ACC112 (cell line): ENCODE results near the gene OSBPL5.

Source experiments
- H2AFZ ChIP-seq: fragments of 200-600 bp; sonication (generic); one replicate; pipeline ENCODE4 v1.6.0; 2017; ENCODE audit warnings: antibody characterized with exemption, low read length; ENCODE audit not compliant: unreplicated experiment
- H3K27ac ChIP-seq: fragments of 200-600 bp; sonication (generic); 2 replicates; pipeline ENCODE4 v1.5.1; 2014; ENCODE audit warnings: low read depth, mild to moderate bottlenecking, antibody characterized with exemption, low read length, moderate library complexity
- H3K27me3 ChIP-seq: fragments of 200-600 bp; sonication (generic); 2 replicates; pipeline ENCODE4 v1.6.1; 2014; ENCODE audit warnings: mild to moderate bottlenecking, antibody characterized with exemption, low read length, moderate library complexity, mixed read lengths; ENCODE audit not compliant: insufficient read depth
- H3K36me3 ChIP-seq: fragments of 200-600 bp; sonication (generic); 2 replicates; pipeline ENCODE4 v1.6.1; 2016; ENCODE audit warnings: mild to moderate bottlenecking, antibody characterized with exemption, low read length, moderate library complexity, mixed read lengths; ENCODE audit not compliant: insufficient read depth
- H3K4me1 ChIP-seq: fragments of 200-600 bp; sonication (generic); one replicate; pipeline ENCODE4 v1.6.1; 2016; ENCODE audit warnings: low read length, mixed read lengths; ENCODE audit not compliant: insufficient read depth, unreplicated experiment, control insufficient read depth
- H3K4me3 ChIP-seq: fragments of 200-600 bp; sonication (generic); 2 replicates; pipeline ENCODE4 v1.5.1; 2014; ENCODE audit warnings: mild to moderate bottlenecking, low read depth, low read length
- H3K79me2 ChIP-seq: fragments of 200-600 bp; sonication (generic); one replicate; pipeline ENCODE4 v1.6.0; 2016; ENCODE audit warnings: low read length; ENCODE audit not compliant: control insufficient read depth, unreplicated experiment, insufficient read depth

Gene OSBPL5

GRCh38 chr11:3043315-3043871 lies 121.7 kb downstream of the OSBPL5 start:
- peaks cover 61% of the 10 kb centered on the region for H3K79me2 ChIP-seq
- H3K36me3 ChIP-seq: peaks cover 16% of the 10 kb centered on the region
- H2AFZ ChIP-seq: no peak overlapping the region
- H3K4me1 ChIP-seq: peaks cover 25% of the 10 kb centered on the region
- H3K4me3 ChIP-seq: no peak overlapping the region
- peak overlapping the region; percentile 70 for H3K27ac ChIP-seq
- no peaks in the 10 kb centered on the region for H3K27me3 ChIP-seq

GRCh38 chr11:3042496-3043314 lies 122.4 kb downstream of the OSBPL5 start:
- H3K27ac ChIP-seq: peak overlapping the region; percentile 70
- H3K4me3 ChIP-seq: no peak overlapping the region
- H3K36me3 ChIP-seq: peaks cover 21% of the 10 kb centered on the region
- peaks cover 54% of the 10 kb centered on the region for H3K79me2 ChIP-seq
- H3K4me1 ChIP-seq: peaks cover 28% of the 10 kb centered on the region
- H2AFZ ChIP-seq: no peak overlapping the region
- no peaks in the 10 kb centered on the region for H3K27me3 ChIP-seq

GRCh38 chr11:3041699-3042441 lies 123.2 kb downstream of the OSBPL5 start:
- Histone ChIP-seq H3K27ac (no peak overlapping the region), H3K36me3 (peaks cover 24% of the 10 kb centered on the region), H2AFZ (no peak overlapping the region), H3K4me3 (no peak overlapping the region), H3K27me3 (no peaks in the 10 kb centered on the region), H3K4me1 (peaks cover 32% of the 10 kb centered on the region), H3K79me2 (peaks cover 47% of the 10 kb centered on the region)

- Histone ChIP-seq H3K4me1 (peaks cover 32% of the 10 kb centered on the region), H3K4me3 (no peak overlapping the region), H3K36me3 (peaks cover 31% of the 10 kb centered on the region), H3K27me3 (no peaks in the 10 kb centered on the region), H3K79me2 (peaks cover 38% of the 10 kb centered on the region), H3K27ac (no peak overlapping the region), H2AFZ (no peak overlapping the region)
These were observed 124.2 kb downstream of the OSBPL5 start for GRCh38 chr11:3040881-3041280.

GRCh38 chr11:3037945-3038271 lies 127.2 kb downstream of the OSBPL5 start:
- Histone ChIP-seq H3K79me2 (peaks cover 18% of the 10 kb centered on the region), H3K4me1 (peaks cover 12% of the 10 kb centered on the region), H3K4me3 (no peak overlapping the region), H3K27ac (no peak overlapping the region), H2AFZ (no peak overlapping the region), H3K36me3 (peaks cover 38% of the 10 kb centered on the region), H3K27me3 (no peaks in the 10 kb centered on the region)
